Uterus (tissue), 4 donors: ENCODE results near the gene ARL10. TPM values are rescaled to one million over a fixed set of nuclear protein-coding genes. Genes with fewer than 3 reads are reported as not detected.
A peak's percentile ranks its signal among the peaks of the same experiment; 100 is the strongest.

ENCODE experiments used
- DNase-seq, 2 donors: peaks; one replicate each; pipeline ENCODE4 v3.0.0-alpha.2; 2019 to 2020
- H3K27ac ChIP-seq, 2 donors: fragments of 200-600 bp; sonication (generic); 1 replicate in 1 of 2; 2 replicates in 1 of 2; pipeline ENCODE4 v1.5.1; 2016 to 2018
- H3K27me3 ChIP-seq, 2 donors: fragments of 200-600 bp; sonication (generic); one replicate each; pipeline ENCODE4 v1.5.1; 2018 to 2019; ENCODE audit warnings: control low read depth in 1 of 2
- H3K36me3 ChIP-seq, 2 donors: fragments of 200-600 bp; sonication (generic); one replicate each; pipeline ENCODE4 v1.5.1; 2019; ENCODE audit warnings: control low read depth in 1 of 2
- H3K4me1 ChIP-seq, 2 donors: fragments of 200-600 bp; sonication (generic); one replicate each; pipeline ENCODE4 v1.5.1; 2018 to 2019; ENCODE audit warnings: control low read depth in 1 of 2
- H3K4me3 ChIP-seq, 2 donors: fragments of 200-600 bp; sonication (generic); 1 replicate in 1 of 2; 2 replicates in 1 of 2; pipeline ENCODE4 v1.5.1; 2018 to 2019; ENCODE audit warnings: mild to moderate bottlenecking in 1 of 2
- H3K9me3 ChIP-seq, 2 donors: fragments of 200-600 bp; sonication (generic); one replicate each; pipeline ENCODE4 v1.5.1; 2019; ENCODE audit warnings: control low read depth in 1 of 2
- CTCF ChIP-seq, 4 experiments: fragments of 200-600 bp in 2 of 4; fragments of 450-650 bp in 2 of 4; sonication (generic) in 2 of 4; IDR thresholded peaks; one replicate each; pipeline ENCODE4 v1.5.1; 2016 to 2019; ENCODE audit warnings: antibody characterized with exemption in 4 of 4, mild to moderate bottlenecking in 2 of 4, moderate library complexity in 1 of 4
- POLR2A ChIP-seq, 2 donors: fragments of 450-650 bp; IDR thresholded peaks; one replicate each; pipeline ENCODE4 v1.6.1; 2016; ENCODE audit warnings: antibody characterized with exemption in 2 of 2, mild to moderate bottlenecking in 1 of 2, moderate library complexity in 1 of 2
- intact Hi-C: fragments of 100-400 bp; cut with DNase I; formaldehyde crosslinking; loops from one replicate; pipeline ENCODE4 v1.15.1; 2023; ENCODE audit warnings: low total_unique reads
- total RNA-seq, 4 donors: library from RNA; depleted of rRNA in 3 of 4; stranded (reverse); fragments of >200 nt in 3 of 4; gene quantifications; one replicate each; pipeline versions ENCODE4 v1.1.0 to v1.2.4, GENCODE V29; 2014 to 2023
- donor health status: DM: yes; HTN: yes; CAD: no.

The ARL10 gene
- 10 to 100 TPM in 2 of 4 donors, 1 to 10 TPM in 2; 4.1 to 21.2 (median 9.6) TPM for total RNA-seq

GRCh38 chr5:176365351-176366231 lies at the start of gene ARL10:
Gene ARL10 (plus strand): TSS chr5:176365487. CDS start chr5:176365564, 77 bp downstream.
- Histone ChIP-seq H3K27ac (peak within 1 kb of the TSS; percentile 44 to 76), H3K36me3 (no peaks in the 10 kb centered on the region), H3K9me3 (no peaks in the 10 kb centered on the region), H3K4me1 (no peaks in the 10 kb centered on the region), H3K27me3 (no peaks in the 10 kb centered on the region), H3K4me3 (peak within 1 kb of the TSS; percentile 34 to 70)
- peak in 1 of 2 donors; percentile 58 for DNase-seq
- intact Hi-C loops = no loop called here
- TF ChIP-seq POLR2A (IDR thresholded peaks at IDR 0.05) (no peak), CTCF (IDR thresholded peaks at IDR 0.05) (no peak)

- no peak for DNase-seq
- no peak overlapping the region for H3K4me3 ChIP-seq
- TF ChIP-seq POLR2A (IDR thresholded peaks at IDR 0.05) = no peak
- H3K27ac ChIP-seq = no peak overlapping the region
- no peaks in the 10 kb centered on the region for H3K36me3 ChIP-seq
- no peaks in the 10 kb centered on the region for H3K27me3 ChIP-seq
- intact Hi-C loops = no loop called here
- H3K9me3 ChIP-seq = no peaks in the 10 kb centered on the region
- H3K4me1 ChIP-seq = no peaks in the 10 kb centered on the region
Observed at GRCh38 chr5:176317534-176318374, 47.5 kb upstream of the ARL10 start.

GRCh38 chr5:176319827-176320554 lies 45.3 kb upstream of the ARL10 start:
- intact Hi-C loops = no loop called here
- Histone ChIP-seq H3K27me3 (no peaks in the 10 kb centered on the region), H3K4me1 (no peaks in the 10 kb centered on the region), H3K9me3 (no peaks in the 10 kb centered on the region), H3K27ac (no peak overlapping the region), H3K4me3 (no peak overlapping the region), H3K36me3 (no peaks in the 10 kb centered on the region)
- DNase-seq = no peak
- TF ChIP-seq CTCF (IDR thresholded peaks at IDR 0.05) (peak in 1 of 4 experiments; percentile 13), POLR2A (IDR thresholded peaks at IDR 0.05) (no peak)

GRCh38 chr5:176320577-176320976 lies 44.7 kb upstream of the ARL10 start:
- H3K4me1 ChIP-seq = no peaks in the 10 kb centered on the region
- intact Hi-C loops = no loop called here
- no peaks in the 10 kb centered on the region for H3K27me3 ChIP-seq
- no peak overlapping the region for H3K4me3 ChIP-seq
- TF ChIP-seq POLR2A (IDR thresholded peaks at IDR 0.05) (no peak), CTCF (IDR thresholded peaks at IDR 0.05) (no peak)
- no peaks in the 10 kb centered on the region for H3K9me3 ChIP-seq
- DNase-seq = no peak
- H3K27ac ChIP-seq = no peak overlapping the region
- no peaks in the 10 kb centered on the region for H3K36me3 ChIP-seq

- Histone ChIP-seq H3K9me3 (no peaks in the 10 kb centered on the region), H3K27ac (no peak overlapping the region), H3K4me1 (no peaks in the 10 kb centered on the region), H3K36me3 (no peaks in the 10 kb centered on the region), H3K4me3 (no peak overlapping the region), H3K27me3 (no peaks in the 10 kb centered on the region)
- DNase-seq = no peak
- intact Hi-C loops = no loop called here
- TF ChIP-seq CTCF (IDR thresholded peaks at IDR 0.05) (no peak), POLR2A (IDR thresholded peaks at IDR 0.05) (no peak)
Observed at GRCh38 chr5:176334031-176334770, 31.1 kb upstream of the ARL10 start.
